Nephron (organoid): ENCODE data around the gene PHF12.

ENCODE experiments used
- H3K27ac Mint-ChIP-seq, 3 experiments: 2 replicates each; pipeline ENCODE4 v1.8.0; 2020; ENCODE audit warnings: mixed read lengths in 3 of 3, mild to moderate bottlenecking in 2 of 3, moderate library complexity in 1 of 3
- H3K27me3 Mint-ChIP-seq: 2 replicates; pipeline ENCODE4 v1.8.0; 2021; ENCODE audit warnings: low read depth, mild to moderate bottlenecking, moderate library complexity, mixed read lengths
- H3K36me3 Mint-ChIP-seq: 2 replicates; pipeline ENCODE4 v1.8.0; 2020; ENCODE audit warnings: low read depth, mixed read lengths
- H3K4me1 Mint-ChIP-seq: 2 replicates; pipeline ENCODE4 v1.8.0; 2020; ENCODE audit warnings: mixed read lengths
- H3K4me3 Mint-ChIP-seq, 3 experiments: 2 replicates each; pipeline ENCODE4 v1.8.0; 2020; ENCODE audit warnings: mild to moderate bottlenecking in 3 of 3, mixed read lengths in 3 of 3, moderate library complexity in 2 of 3
- H3K9me3 Mint-ChIP-seq: 2 replicates; pipeline ENCODE4 v1.8.0; 2020; ENCODE audit warnings: mixed read lengths
- TF ChIP-seq, protein P1 (sequence below), 3 experiments: fragments of 200-600 bp; sonication (generic); IDR thresholded peaks; one replicate each; pipeline ENCODE4 v1.5.0; 2021; ENCODE audit warnings: antibody characterized with exemption in 3 of 3; ENCODE audit not compliant: unreplicated experiment in 3 of 3

Gene PHF12

DNA sequence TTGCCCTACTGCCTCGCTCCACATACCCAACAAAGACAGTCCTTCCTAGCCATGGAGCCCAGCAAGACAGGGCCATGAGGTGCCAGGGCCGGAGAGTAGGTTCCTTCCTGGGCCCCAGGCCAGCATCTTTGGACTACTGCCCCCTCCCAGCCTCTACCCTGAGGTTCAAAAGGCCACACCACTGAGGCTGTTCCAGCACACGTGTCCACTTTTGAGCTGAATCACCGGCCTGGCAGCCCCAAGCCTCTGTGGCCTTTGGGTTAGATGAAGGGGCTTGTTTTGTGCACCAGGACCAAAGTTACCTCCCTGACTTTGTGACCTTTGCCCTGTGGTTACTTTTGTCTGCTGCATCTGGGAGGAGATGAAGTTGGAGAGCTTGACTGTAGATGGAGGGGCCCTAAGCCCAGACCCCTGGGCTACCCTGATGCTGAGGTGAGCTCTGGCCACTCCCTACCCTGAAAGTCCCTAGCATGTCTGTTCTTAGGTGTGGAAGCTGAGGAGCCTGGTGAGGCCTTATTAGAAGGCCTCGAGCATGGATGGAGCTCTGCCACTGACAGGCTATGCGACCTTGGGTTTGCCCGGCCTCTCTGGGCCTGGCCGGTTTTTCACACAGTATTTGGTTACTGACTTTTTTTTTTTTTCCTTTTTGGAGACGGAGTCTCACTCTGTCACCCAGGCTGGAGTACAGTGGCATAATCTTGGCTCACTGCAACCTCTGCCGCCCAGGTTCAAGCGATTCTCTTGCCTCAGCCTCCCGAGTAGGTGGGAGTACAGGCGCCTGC, 42.5 kb upstream of the PHF12 start:
- Mint-ChIP-seq H3K4me1 (peaks cover 7% of the 10 kb centered on the region), H3K9me3 (no peaks in the 10 kb centered on the region), H3K4me3 (no peak overlapping the region), H3K36me3 (no peaks in the 10 kb centered on the region), H3K27me3 (peaks cover 19% of the 10 kb centered on the region), H3K27ac (no peak overlapping the region)
- TF ChIP-seq, protein P1, sequence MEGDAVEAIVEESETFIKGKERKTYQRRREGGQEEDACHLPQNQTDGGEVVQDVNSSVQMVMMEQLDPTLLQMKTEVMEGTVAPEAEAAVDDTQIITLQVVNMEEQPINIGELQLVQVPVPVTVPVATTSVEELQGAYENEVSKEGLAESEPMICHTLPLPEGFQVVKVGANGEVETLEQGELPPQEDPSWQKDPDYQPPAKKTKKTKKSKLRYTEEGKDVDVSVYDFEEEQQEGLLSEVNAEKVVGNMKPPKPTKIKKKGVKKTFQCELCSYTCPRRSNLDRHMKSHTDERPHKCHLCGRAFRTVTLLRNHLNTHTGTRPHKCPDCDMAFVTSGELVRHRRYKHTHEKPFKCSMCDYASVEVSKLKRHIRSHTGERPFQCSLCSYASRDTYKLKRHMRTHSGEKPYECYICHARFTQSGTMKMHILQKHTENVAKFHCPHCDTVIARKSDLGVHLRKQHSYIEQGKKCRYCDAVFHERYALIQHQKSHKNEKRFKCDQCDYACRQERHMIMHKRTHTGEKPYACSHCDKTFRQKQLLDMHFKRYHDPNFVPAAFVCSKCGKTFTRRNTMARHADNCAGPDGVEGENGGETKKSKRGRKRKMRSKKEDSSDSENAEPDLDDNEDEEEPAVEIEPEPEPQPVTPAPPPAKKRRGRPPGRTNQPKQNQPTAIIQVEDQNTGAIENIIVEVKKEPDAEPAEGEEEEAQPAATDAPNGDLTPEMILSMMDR (IDR thresholded peaks at IDR 0.05; ENCODE audit: unreplicated experiment in 3 of 3): no peak

DNA sequence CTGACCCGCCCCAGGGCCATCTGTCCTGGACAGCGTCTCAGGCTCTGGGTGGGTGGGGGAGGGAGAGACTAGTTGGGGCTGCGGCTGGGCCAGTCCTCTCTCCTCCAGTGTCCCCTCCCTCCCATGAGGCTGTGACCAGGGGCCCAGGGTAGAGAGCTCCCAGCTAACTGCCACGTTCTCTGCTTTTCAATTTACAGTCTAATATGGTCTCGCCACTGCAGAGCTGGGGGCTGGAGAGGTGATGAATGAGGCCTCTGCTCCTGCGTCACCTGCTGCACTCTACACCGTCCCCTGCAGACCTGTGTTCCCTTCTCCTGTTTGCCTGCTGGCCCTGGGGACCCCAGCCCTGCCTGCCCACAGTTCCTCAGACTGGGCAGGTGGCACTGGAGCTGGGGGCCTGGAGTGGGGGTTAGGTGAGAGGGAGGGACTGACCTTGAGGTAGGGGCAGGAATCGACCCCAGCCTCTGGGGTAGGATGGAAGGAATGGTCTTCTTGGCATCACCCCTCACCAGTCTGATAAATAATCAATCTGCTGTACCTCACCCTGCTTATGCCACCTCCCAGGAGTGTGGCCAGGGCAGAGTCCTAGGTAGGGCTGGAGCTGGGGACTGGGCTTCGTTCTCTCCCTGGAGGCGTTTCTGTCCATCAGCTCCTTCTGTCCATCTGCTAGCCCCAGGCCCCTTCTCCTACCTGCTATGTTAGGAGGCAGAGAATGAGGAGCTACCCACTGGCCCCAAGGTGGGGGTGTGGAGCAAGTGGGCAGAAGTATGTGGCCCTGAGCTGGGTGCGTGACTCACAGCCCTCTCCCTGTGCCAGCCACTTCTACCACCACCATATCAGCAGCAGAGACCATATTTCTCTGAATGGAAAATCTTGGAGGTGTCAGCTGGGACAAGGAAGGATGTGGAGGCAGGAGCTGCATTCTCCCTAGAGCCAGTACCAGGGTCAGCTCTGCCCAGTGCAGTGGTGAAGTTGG, 41.6 kb upstream of the PHF12 start:
- Mint-ChIP-seq H3K4me1 (peaks cover 7% of the 10 kb centered on the region), H3K27me3 (peaks cover 21% of the 10 kb centered on the region), H3K36me3 (no peaks in the 10 kb centered on the region), H3K9me3 (no peaks in the 10 kb centered on the region), H3K4me3 (no peak overlapping the region), H3K27ac (no peak overlapping the region)
- TF ChIP-seq, protein P1 (IDR thresholded peaks at IDR 0.05; ENCODE audit: unreplicated experiment in 3 of 3): no peak

DNA sequence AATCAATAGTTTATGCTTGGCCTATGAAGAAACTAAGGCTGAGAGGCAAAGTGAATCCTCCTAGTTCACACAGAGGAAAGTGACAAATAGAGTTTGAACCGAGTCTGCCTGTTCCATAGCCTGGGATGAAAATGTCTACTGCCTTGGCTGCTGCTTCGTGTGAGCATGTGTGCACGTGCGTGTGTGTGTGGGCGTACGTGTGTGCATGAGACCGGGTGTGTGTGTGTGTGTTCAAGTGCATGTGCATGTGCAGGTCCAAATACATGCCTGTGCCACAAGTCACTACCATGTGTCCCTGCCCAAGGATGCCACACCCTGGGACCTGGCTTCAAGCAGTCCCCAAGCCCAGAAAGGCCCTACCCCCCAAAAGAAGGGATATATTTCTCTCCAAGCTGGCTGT, 40.9 kb upstream of the PHF12 start:
- H3K27ac Mint-ChIP-seq: no peak overlapping the region
- H3K9me3 Mint-ChIP-seq: no peaks in the 10 kb centered on the region
- H3K4me1 Mint-ChIP-seq: peaks cover 7% of the 10 kb centered on the region
- H3K4me3 Mint-ChIP-seq: no peak overlapping the region
- H3K27me3 Mint-ChIP-seq: peaks cover 21% of the 10 kb centered on the region
- TF ChIP-seq, protein P1 (IDR thresholded peaks at IDR 0.05; ENCODE audit: unreplicated experiment in 3 of 3): no peak
- H3K36me3 Mint-ChIP-seq: no peaks in the 10 kb centered on the region

DNA sequence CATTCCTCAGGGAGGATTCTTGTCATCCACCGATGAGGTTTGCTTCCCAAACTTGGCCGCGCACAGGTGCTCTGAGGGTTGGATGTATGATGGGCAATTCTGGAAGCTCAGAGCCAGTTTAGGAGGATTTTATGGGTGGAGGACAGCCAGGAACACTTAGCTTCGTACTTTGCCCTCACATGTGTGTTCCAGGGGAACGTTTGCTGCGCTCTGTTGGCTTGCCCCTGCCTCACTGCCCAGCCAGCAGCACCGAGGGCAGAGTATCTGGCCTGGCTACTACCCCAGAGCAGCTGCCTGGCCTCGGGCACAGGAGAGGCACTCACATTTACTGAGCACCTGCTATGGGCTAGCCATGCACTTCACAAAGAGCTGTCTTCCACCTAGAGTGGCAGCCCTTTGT, 40.5 kb upstream of the PHF12 start:
- no peak overlapping the region for H3K4me3 Mint-ChIP-seq
- TF ChIP-seq, protein P1 (IDR thresholded peaks at IDR 0.05; ENCODE audit: unreplicated experiment in 3 of 3): no peak
- peaks cover 5% of the 10 kb centered on the region for H3K4me1 Mint-ChIP-seq
- H3K36me3 Mint-ChIP-seq: no peaks in the 10 kb centered on the region
- H3K27ac Mint-ChIP-seq: no peak overlapping the region
- H3K9me3 Mint-ChIP-seq: no peaks in the 10 kb centered on the region
- peaks cover 22% of the 10 kb centered on the region for H3K27me3 Mint-ChIP-seq

DNA sequence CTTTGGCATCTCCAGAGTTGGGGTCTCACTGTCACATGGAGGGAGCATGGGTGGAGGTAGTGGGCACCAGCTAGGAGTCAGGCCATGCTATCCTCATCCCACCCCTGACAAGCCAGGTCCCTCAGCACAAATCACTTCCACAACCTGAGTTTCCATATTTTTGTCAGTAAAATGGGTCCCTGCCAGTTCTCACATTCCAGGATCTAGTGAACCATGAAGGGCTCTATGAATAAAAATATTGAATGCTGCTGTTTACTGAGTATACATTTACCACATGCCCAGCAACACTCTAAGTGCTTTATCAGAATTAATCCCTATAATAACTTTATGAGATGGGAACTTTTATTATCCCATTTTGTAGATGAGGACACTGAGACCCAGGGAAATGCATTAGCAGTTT, 37.7 kb upstream of the PHF12 start:
- no peaks in the 10 kb centered on the region for H3K4me1 Mint-ChIP-seq
- TF ChIP-seq, protein P1 (IDR thresholded peaks at IDR 0.05; ENCODE audit: unreplicated experiment in 3 of 3): no peak
- no peaks in the 10 kb centered on the region for H3K36me3 Mint-ChIP-seq
- peaks cover 43% of the 10 kb centered on the region for H3K27me3 Mint-ChIP-seq
- H3K9me3 Mint-ChIP-seq: no peaks in the 10 kb centered on the region
- no peak overlapping the region for H3K27ac Mint-ChIP-seq
- no peak overlapping the region for H3K4me3 Mint-ChIP-seq
